ENCODE results near the gene STAT6.
A peak's percentile ranks its signal among the peaks of the same experiment; 100 is the strongest.

Gene STAT6

GRCh38 chr12:57109207-57110103 is 1.7 kb downstream of the STAT6 start:
- intact Hi-C loops (cut with DNase I) = no loop called here
- DNase-seq = no peak

- DNase-seq = no peak
- intact Hi-C loops (cut with DNase I) = no loop called here
These were observed 3.6 kb downstream of the STAT6 start for GRCh38 chr12:57107456-57108155.

- DNase-seq = no peak
- intact Hi-C loops (cut with DNase I) = no loop called here
These were observed 5.0 kb downstream of the STAT6 start for GRCh38 chr12:57106021-57106708.

GRCh38 chr12:57105011-57105753 is 6.0 kb downstream of the STAT6 start:
- intact Hi-C loops (cut with DNase I) = no loop called here
- no peak for DNase-seq

- no peak for DNase-seq
- intact Hi-C loops (cut with DNase I) = no loop called here
These were observed 6.8 kb downstream of the STAT6 start for GRCh38 chr12:57104292-57104910.

- DNase-seq = no peak
- intact Hi-C loops (cut with DNase I) = no loop called here
These were observed 7.3 kb downstream of the STAT6 start for GRCh38 chr12:57103856-57104255.

GRCh38 chr12:57101892-57102695 is 9.1 kb downstream of the STAT6 start:
- no peak for DNase-seq
- intact Hi-C loops (cut with DNase I) = no loop called here

GRCh38 chr12:57099766-57100165 is 11.4 kb downstream of the STAT6 start:
- DNase-seq = no peak

GRCh38 chr12:57099047-57099714 is 12.0 kb downstream of the STAT6 start:
- no peak for DNase-seq
- intact Hi-C loops (cut with DNase I) = no loop called here

More at GRCh38 chr12:57099766-57100165, 11.4 kb downstream of the STAT6 start:
- intact Hi-C loops (cut with DNase I) = no loop called here

GRCh38 chr12:57098546-57098945 is 12.6 kb downstream of the STAT6 start:
- DNase-seq = no peak
- intact Hi-C loops (cut with DNase I) = no loop called here

- no peak for DNase-seq
- intact Hi-C loops (cut with DNase I) = no loop called here
These were observed 13.7 kb downstream of the STAT6 start for GRCh38 chr12:57097554-57097835.

GRCh38 chr12:57096748-57097553 is 14.2 kb downstream of the STAT6 start:
- DNase-seq = no peak
- intact Hi-C loops (cut with DNase I) = no loop called here

- peak in 40 of 42 donors; percentile 26 to 90 (median 67) for DNase-seq
- intact Hi-C loops (cut with DNase I) = no loop called here
These were observed 15.0 kb downstream of the STAT6 start for GRCh38 chr12:57096099-57096572.

GRCh38 chr12:57095440-57095839 is 15.7 kb downstream of the STAT6 start:
- intact Hi-C loops (cut with DNase I) = no loop called here
- DNase-seq = no peak

- intact Hi-C loops (cut with DNase I) = no loop called here
- DNase-seq = peak in 12 of 42 donors; percentile 19 to 73 (median 39)
These were observed 16.7 kb downstream of the STAT6 start for GRCh38 chr12:57094208-57095160.

Measured in head of caudate nucleus (tissue), 42 donors.